GM12874 (cell line): Measurements from ENCODE around the gene PPP2R2C.

ENCODE experiments used
- CTCF ChIP-seq: IDR thresholded peaks from 2 replicates; pipeline ENCODE4 v1.5.1; 2011; ENCODE audit warnings: low read depth, mild to moderate bottlenecking, control low read depth, low read length, moderate library complexity; ENCODE audit not compliant: insufficient read depth

PPP2R2C gene

GRCh38 chr4:6471307-6472007 lies 957 bp downstream of the PPP2R2C start:
- TF ChIP-seq CTCF, result no peak

- TF ChIP-seq CTCF, result no peak
These were observed 1.7 kb downstream of the PPP2R2C start for GRCh38 chr4:6470502-6471306.

GRCh38 chr4:6469898-6470501 lies 2.4 kb downstream of the PPP2R2C start:
- TF ChIP-seq CTCF, result no peak

GRCh38 chr4:6469144-6469543 lies 3.3 kb downstream of the PPP2R2C start:
- TF ChIP-seq CTCF, result no peak

GRCh38 chr4:6468376-6468775 lies 4.0 kb downstream of the PPP2R2C start:
- no peak for TF ChIP-seq CTCF

GRCh38 chr4:6467600-6467999 lies 4.8 kb downstream of the PPP2R2C start:
- no peak for TF ChIP-seq CTCF

GRCh38 chr4:6466756-6467381 lies 5.5 kb downstream of the PPP2R2C start:
- TF ChIP-seq CTCF, result no peak
